Calu3 (cell line): ENCODE measurements around the gene CDK15. TPM values are rescaled to one million over a fixed set of nuclear protein-coding genes. Genes with fewer than 3 reads are reported as not detected.
"Not testable (repeated sequence)": the region's sequence is repeated elsewhere in the genome, so short reads cannot be mapped to it uniquely, and the experiment has no call there.

Experiments used
- BruUV-seq: library from RNA; stranded (reverse); fragments of 400-500 nt; replicated peaks from 2 replicates; lab custom pipeline; 2021; lab: Mats Ljungman, UMichigan
- CTCF ChIA-PET: fragments of 300-600 bp; sonication (Branson Sonifier 250); formaldehyde crosslinking; loops from one replicate; lab custom pipeline; 2022; ENCODE audit warnings: antibody characterized with exemption; lab: Charles Lee
- DNase-seq: peaks from one replicate; pipeline ENCODE4 v3.0.0; 2022
- H3K27ac Mint-ChIP-seq: one replicate; pipeline ENCODE4 v1.8.0; 2022; ENCODE audit warnings: mixed read lengths; ENCODE audit not compliant: unreplicated experiment
- H3K27me3 Mint-ChIP-seq: one replicate; pipeline ENCODE4 v1.8.0; 2022; ENCODE audit warnings: mixed read lengths; ENCODE audit not compliant: unreplicated experiment
- H3K36me3 Mint-ChIP-seq: one replicate; pipeline ENCODE4 v1.8.0; 2022; ENCODE audit warnings: mild to moderate bottlenecking, moderate library complexity, mixed read lengths; ENCODE audit not compliant: insufficient read depth, unreplicated experiment
- H3K4me1 Mint-ChIP-seq: one replicate; pipeline ENCODE4 v1.8.0; 2022; ENCODE audit warnings: mild to moderate bottlenecking, low read depth, mixed read lengths; ENCODE audit not compliant: unreplicated experiment
- H3K4me3 Mint-ChIP-seq: one replicate; pipeline ENCODE4 v1.8.0; 2022; ENCODE audit warnings: mild to moderate bottlenecking, low read depth, moderate library complexity, mixed read lengths; ENCODE audit not compliant: unreplicated experiment
- H3K9me3 Mint-ChIP-seq: one replicate; pipeline ENCODE4 v1.8.0; 2022; ENCODE audit warnings: low read depth, mixed read lengths; ENCODE audit not compliant: unreplicated experiment
- CTCF ChIP-seq: fragments of 200-600 bp; IDR thresholded peaks from one replicate; pipeline ENCODE4 v1.8.0; 2022; ENCODE audit warnings: antibody characterized with exemption; ENCODE audit not compliant: unreplicated experiment
- intact Hi-C: fragments of 100-400 bp; cut with micrococcal nuclease; formaldehyde crosslinking; loops from one replicate; pipeline ENCODE4 v1.10.0; 2022; ENCODE audit not compliant: unreplicated experiment
- total RNA-seq: library from RNA; stranded (reverse); gene quantifications from 2 replicates; pipeline ENCODE4 v1.2.3, GENCODE V29; 2022

CDK15 gene
- total RNA-seq, 1 experiment from 2014 or later = not detected

- DNase-seq = no peak
- no peak overlapping the region for H3K4me3 Mint-ChIP-seq
- TF ChIP-seq CTCF = no peak
- intact Hi-C loops = no loop called here
- CTCF ChIA-PET = no interaction called here
- H3K4me1 Mint-ChIP-seq = no peaks in the 10 kb centered on the region
- BruUV-seq = no TSS peak
- no peak overlapping the region for H3K27ac Mint-ChIP-seq
- H3K9me3 Mint-ChIP-seq = peaks cover 5% of the 10 kb centered on the region
- peaks cover 8% of the 10 kb centered on the region for H3K27me3 Mint-ChIP-seq
- no peaks in the 10 kb centered on the region for H3K36me3 Mint-ChIP-seq
Measured at GRCh38 chr2:201837824-201838431, 31.6 kb downstream of the CDK15 start.

- BruUV-seq = no TSS peak
- no peaks in the 10 kb centered on the region for H3K4me1 Mint-ChIP-seq
- DNase-seq = no peak
- no peak overlapping the region for H3K27ac Mint-ChIP-seq
- intact Hi-C loops = no loop called here
- CTCF ChIA-PET = no interaction called here
- H3K27me3 Mint-ChIP-seq = peaks cover 8% of the 10 kb centered on the region
- TF ChIP-seq CTCF = no peak
- H3K9me3 Mint-ChIP-seq = peaks cover 5% of the 10 kb centered on the region
- H3K4me3 Mint-ChIP-seq = no peak overlapping the region
- no peaks in the 10 kb centered on the region for H3K36me3 Mint-ChIP-seq
Measured at GRCh38 chr2:201839727-201840126, 33.4 kb downstream of the CDK15 start.

- CTCF ChIA-PET = no interaction called here
- TF ChIP-seq CTCF = no peak
- intact Hi-C loops = no loop called here
- Mint-ChIP-seq H3K27ac (no peak overlapping the region), H3K27me3 (peaks cover 8% of the 10 kb centered on the region), H3K36me3 (no peaks in the 10 kb centered on the region), H3K9me3 (peaks cover 5% of the 10 kb centered on the region), H3K4me3 (no peak overlapping the region), H3K4me1 (no peaks in the 10 kb centered on the region)
- no TSS peak for BruUV-seq
- no peak for DNase-seq
Measured at GRCh38 chr2:201840726-201841125, 34.4 kb downstream of the CDK15 start.

- Mint-ChIP-seq H3K4me3 (no peak overlapping the region), H3K27ac (no peak overlapping the region), H3K36me3 (no peaks in the 10 kb centered on the region), H3K9me3 (peaks cover 5% of the 10 kb centered on the region), H3K4me1 (no peaks in the 10 kb centered on the region), H3K27me3 (no peaks in the 10 kb centered on the region)
- no peak for DNase-seq
- intact Hi-C loops = no loop called here
- no peak for TF ChIP-seq CTCF
- CTCF ChIA-PET = no interaction called here
- no TSS peak for BruUV-seq
Measured at GRCh38 chr2:201842131-201842860, 36.0 kb downstream of the CDK15 start.

- intact Hi-C loops, H3K27me3 Mint-ChIP-seq, BruUV-seq, DNase-seq, H3K9me3 Mint-ChIP-seq, H3K4me1 Mint-ChIP-seq, H3K36me3 Mint-ChIP-seq, H3K4me3 Mint-ChIP-seq, H3K27ac Mint-ChIP-seq, CTCF ChIA-PET: not testable (repeated sequence)
Measured at GRCh38 chr2:201844922-201845321, 38.6 kb downstream of the CDK15 start.
